Transverse colon (tissue), 4 donors: ENCODE data around the gene DDX52. TPM values are rescaled to one million over a fixed set of nuclear protein-coding genes. Genes with fewer than 3 reads are reported as not detected.

Experiments used
- DNase-seq: peaks from one replicate; pipeline ENCODE4 v3.0.0-alpha.2; 2019
- H3K27ac ChIP-seq, 4 donors: fragments of 200-600 bp; sonication (generic); 2 replicates each; pipeline ENCODE4 v1.5.1; 2016 to 2018; ENCODE audit warnings: inconsistent platforms in 4 of 4
- H3K27me3 ChIP-seq: fragments of 200-600 bp; sonication (generic); 2 replicates; pipeline ENCODE4 v1.5.1; 2017; ENCODE audit warnings: inconsistent platforms
- H3K36me3 ChIP-seq, 4 donors: fragments of 200-600 bp; sonication (generic); 2 replicates each; pipeline ENCODE4 v1.5.1; 2017 to 2019; ENCODE audit warnings: inconsistent platforms in 4 of 4
- H3K4me1 ChIP-seq, 4 donors: fragments of 200-600 bp; sonication (generic); 2 replicates each; pipeline ENCODE4 v1.5.1; 2017 to 2020; ENCODE audit warnings: inconsistent platforms in 4 of 4
- H3K4me3 ChIP-seq, 4 donors: fragments of 200-600 bp; sonication (generic); 1 replicate in 1 of 4; 2 replicates in 3 of 4; pipeline versions ENCODE4 v1.5.1 to v1.6.1; 2017 to 2019; ENCODE audit warnings: inconsistent platforms in 4 of 4
- H3K9me3 ChIP-seq, 2 donors: fragments of 200-600 bp; sonication (generic); 2 replicates each; pipeline ENCODE4 v1.5.1; 2017 to 2019; ENCODE audit warnings: inconsistent platforms in 2 of 2
- EP300 ChIP-seq: sonication (generic); formaldehyde crosslinking; IDR thresholded peaks from one replicate; pipeline ENCODE4 v1.6.1; 2017; ENCODE audit warnings: antibody characterized with exemption, low read depth
- POLR2A ChIP-seq: fragments of 450-650 bp; IDR thresholded peaks from one replicate; pipeline ENCODE4 v1.6.1; 2016; ENCODE audit warnings: antibody characterized with exemption, mild to moderate bottlenecking, moderate library complexity
- POLR2AphosphoS5 ChIP-seq, 3 donors: sonication (generic); formaldehyde crosslinking; IDR thresholded peaks; one replicate each; pipeline ENCODE4 v1.6.1; 2016; ENCODE audit warnings: antibody characterized with exemption in 3 of 3
- WGBS, 2 donors: methylation state at CpG; one replicate each; pipeline ENCODE4 v1.1.5; 2018; ENCODE audit warnings: low coverage in 1 of 2; 5-methylcytosine and 5-hydroxymethylcytosine counted together
- in situ Hi-C, 4 donors: fragments of 200-750 bp; cut with MboI; loops; one replicate each; pipeline versions ENCODE4 v1.15.0 to v1.15.1; 2017; ENCODE audit warnings: low sequenced_read_pairs in 3 of 4, low pct_ligation_motif_present in 1 of 4, low pct_unique_long_range_greater_than_20kb in 1 of 4
- intact Hi-C: fragments of 100-400 bp; cut with DNase I; formaldehyde crosslinking; loops from one replicate; pipeline ENCODE4 v1.15.1; 2023; ENCODE audit warnings: low total_unique reads
- total RNA-seq, 4 donors: library from RNA; depleted of rRNA; stranded (reverse); fragments of >200 nt; gene quantifications; one replicate each; pipeline ENCODE4 v1.1.0, GENCODE V29; 2016
- TF ChIP-seq, protein P1 (sequence below), 5 experiments: fragments of 200-600 bp in 3 of 5; fragments of 450-650 bp in 2 of 5; sonication (generic) in 3 of 5; IDR thresholded peaks; 1 replicate in 2 of 5; 2 replicates in 3 of 5; pipeline ENCODE4 v1.5.1; 2016 to 2017; ENCODE audit warnings: antibody characterized with exemption in 5 of 5, inconsistent platforms in 3 of 5, mild to moderate bottlenecking in 2 of 5, moderate library complexity in 1 of 5

DDX52 gene
- total RNA-seq, 4 donors from 2014 or later, result 4.9 to 30.4 (median 19.9) TPM

DNA sequence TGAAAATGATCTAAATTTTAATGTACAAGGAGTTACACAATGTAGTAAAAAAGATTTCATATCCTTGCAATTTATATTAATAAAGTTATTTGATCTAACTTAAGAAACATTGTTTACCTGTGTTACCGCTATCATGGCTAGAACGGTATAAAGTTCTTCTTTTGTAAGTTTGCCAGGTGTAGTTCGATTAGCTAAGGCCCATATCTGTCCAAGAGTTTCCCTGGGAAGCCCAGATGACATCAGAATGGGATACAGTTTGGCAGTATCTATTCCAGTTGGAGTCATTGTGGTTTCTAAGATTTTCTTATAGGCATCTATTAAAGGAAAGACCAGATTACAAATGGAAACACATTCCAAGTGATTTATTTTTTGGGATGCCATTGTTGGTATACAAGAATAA is 71.6 kb downstream of the DDX52 start:
- TF ChIP-seq EP300 (no peak), POLR2A (no peak), POLR2AphosphoS5 (IDR thresholded peaks at IDR 0.05) (no peak)
- TF ChIP-seq, protein P1, sequence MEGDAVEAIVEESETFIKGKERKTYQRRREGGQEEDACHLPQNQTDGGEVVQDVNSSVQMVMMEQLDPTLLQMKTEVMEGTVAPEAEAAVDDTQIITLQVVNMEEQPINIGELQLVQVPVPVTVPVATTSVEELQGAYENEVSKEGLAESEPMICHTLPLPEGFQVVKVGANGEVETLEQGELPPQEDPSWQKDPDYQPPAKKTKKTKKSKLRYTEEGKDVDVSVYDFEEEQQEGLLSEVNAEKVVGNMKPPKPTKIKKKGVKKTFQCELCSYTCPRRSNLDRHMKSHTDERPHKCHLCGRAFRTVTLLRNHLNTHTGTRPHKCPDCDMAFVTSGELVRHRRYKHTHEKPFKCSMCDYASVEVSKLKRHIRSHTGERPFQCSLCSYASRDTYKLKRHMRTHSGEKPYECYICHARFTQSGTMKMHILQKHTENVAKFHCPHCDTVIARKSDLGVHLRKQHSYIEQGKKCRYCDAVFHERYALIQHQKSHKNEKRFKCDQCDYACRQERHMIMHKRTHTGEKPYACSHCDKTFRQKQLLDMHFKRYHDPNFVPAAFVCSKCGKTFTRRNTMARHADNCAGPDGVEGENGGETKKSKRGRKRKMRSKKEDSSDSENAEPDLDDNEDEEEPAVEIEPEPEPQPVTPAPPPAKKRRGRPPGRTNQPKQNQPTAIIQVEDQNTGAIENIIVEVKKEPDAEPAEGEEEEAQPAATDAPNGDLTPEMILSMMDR (IDR thresholded peaks at IDR 0.05), result no peak
- WGBS, 2 donors, result 73 to 78% methylated on average over 3 of the region's 3 CpGs
- Histone ChIP-seq H3K4me3 (no peak overlapping the region), H3K36me3 (peaks cover 0 to 74% (median 27%) of the 10 kb centered on the region in 4 donors), H3K27me3 (no peaks in the 10 kb centered on the region), H3K9me3 (no peaks in the 10 kb centered on the region), H3K27ac (no peak overlapping the region), H3K4me1 (peaks cover 0 to 9% (median 0%) of the 10 kb centered on the region in 4 donors)
- intact Hi-C loops, result no loop called here
- no peak for DNase-seq
- in situ Hi-C loops, result no loop called here

DNA sequence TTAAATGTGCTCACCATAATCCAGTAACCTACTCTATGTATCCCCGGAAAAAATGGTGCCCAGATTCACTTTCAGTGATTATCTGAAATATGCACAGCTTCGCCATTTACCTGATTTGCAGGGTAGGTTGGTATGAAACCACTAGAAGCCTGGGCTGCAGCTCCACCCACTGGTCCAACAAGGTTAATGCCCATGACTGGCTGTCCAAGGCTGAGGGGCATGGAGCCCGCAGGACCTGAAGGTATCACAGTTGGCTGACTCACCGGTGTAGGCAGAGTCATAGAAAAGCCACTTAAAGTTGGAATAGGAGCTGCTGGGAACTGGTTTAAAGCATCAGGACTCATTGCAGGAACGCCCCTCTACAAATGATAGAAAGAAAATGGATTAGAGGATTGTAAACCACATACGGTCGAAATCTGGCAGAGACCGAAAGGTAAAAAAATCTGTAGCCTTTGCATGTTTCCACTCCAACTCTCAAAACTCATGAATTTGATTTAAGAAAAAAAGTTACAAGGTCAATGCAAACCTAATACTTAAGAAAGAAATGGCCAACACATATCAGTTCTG is 72.6 kb downstream of the DDX52 start:
- DNase-seq, result peak; percentile 57
- Histone ChIP-seq H3K4me1 (peaks cover 0 to 9% (median 0%) of the 10 kb centered on the region in 4 donors), H3K27ac (no peak overlapping the region), H3K36me3 (peaks cover 0 to 73% (median 25%) of the 10 kb centered on the region in 4 donors), H3K4me3 (no peak overlapping the region), H3K9me3 (no peaks in the 10 kb centered on the region), H3K27me3 (no peaks in the 10 kb centered on the region)
- TF ChIP-seq, protein P1 (IDR thresholded peaks at IDR 0.05), result peak; percentile 27 to 51 (median 46)
- TF ChIP-seq POLR2A, result no peak
- in situ Hi-C loops (no loop called here), intact Hi-C loops (no loop called here)
- 82 to 86% methylated on average over 6 to 8 of the region's 8 CpGs for WGBS, 2 donors

- H3K27ac ChIP-seq, result no peak overlapping the region
- intact Hi-C loops (no loop called here), in situ Hi-C loops (no loop called here)
- no peak for DNase-seq
- peaks cover 0 to 69% (median 22%) of the 10 kb centered on the region in 4 donors for H3K36me3 ChIP-seq
- TF ChIP-seq, protein P1 (IDR thresholded peaks at IDR 0.05), result no peak
- TF ChIP-seq EP300 (no peak), POLR2A (no peak), POLR2AphosphoS5 (IDR thresholded peaks at IDR 0.05) (no peak)
- H3K9me3 ChIP-seq, result no peaks in the 10 kb centered on the region
- H3K4me3 ChIP-seq, result no peak overlapping the region
- 45 to 73% methylated on average over 2 of the region's 2 CpGs for WGBS, 2 donors
- peaks cover 0 to 9% (median 0%) of the 10 kb centered on the region in 4 donors for H3K4me1 ChIP-seq
- no peaks in the 10 kb centered on the region for H3K27me3 ChIP-seq
These were observed 74.7 kb downstream of the DDX52 start for GRCh38 chr17:37568350-37569053.

- Histone ChIP-seq H3K27me3 (no peaks in the 10 kb centered on the region), H3K4me1 (peaks cover 0 to 9% (median 0%) of the 10 kb centered on the region in 4 donors), H3K4me3 (no peak overlapping the region), H3K9me3 (no peaks in the 10 kb centered on the region), H3K36me3 (peaks cover 0 to 69% (median 23%) of the 10 kb centered on the region in 4 donors), H3K27ac (no peak overlapping the region)
- intact Hi-C loops, result no loop called here
- in situ Hi-C loops, result no loop called here
- no peak for DNase-seq
- 74 to 84% methylated on average over 4 of the region's 4 CpGs for WGBS, 2 donors
- TF ChIP-seq POLR2A (no peak), POLR2AphosphoS5 (IDR thresholded peaks at IDR 0.05) (no peak), EP300 (no peak)
- TF ChIP-seq, protein P1 (IDR thresholded peaks at IDR 0.05), result no peak
These were observed 75.7 kb downstream of the DDX52 start for GRCh38 chr17:37567538-37567937.
